ENCODE measurements around the gene KCTD20.
"Not testable (repeated sequence)": the region's sequence is repeated elsewhere in the genome, so short reads cannot be mapped to it uniquely, and the experiment has no call there.

The KCTD20 gene

DNA sequence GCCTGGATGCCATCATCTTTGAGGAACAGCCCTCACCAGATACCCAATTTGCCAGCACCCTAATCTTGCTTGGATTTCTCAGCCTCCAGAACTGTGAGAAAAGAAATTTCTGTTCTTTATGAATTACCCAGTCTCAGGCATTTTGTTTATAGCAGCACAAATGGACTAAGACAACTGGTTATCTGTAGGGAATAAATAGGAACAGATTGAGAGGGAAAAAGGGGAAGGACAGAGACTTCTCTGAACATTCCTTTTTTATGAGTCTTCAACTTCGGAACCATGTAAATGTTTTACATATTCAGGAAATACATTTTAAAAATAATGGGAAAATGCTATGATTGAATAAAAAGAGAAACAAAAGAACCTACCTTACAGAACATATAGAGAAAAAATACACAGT, 20.9 kb downstream of the KCTD20 start:
- TF ChIP-seq GATA1 (IDR thresholded peaks at IDR 0.05; ENCODE audit: low read depth, low read length) (no peak), POLR2A (IDR thresholded peaks at IDR 0.05; ENCODE audit: low read length) (no peak)
- DNase-seq, result no peak

DNA sequence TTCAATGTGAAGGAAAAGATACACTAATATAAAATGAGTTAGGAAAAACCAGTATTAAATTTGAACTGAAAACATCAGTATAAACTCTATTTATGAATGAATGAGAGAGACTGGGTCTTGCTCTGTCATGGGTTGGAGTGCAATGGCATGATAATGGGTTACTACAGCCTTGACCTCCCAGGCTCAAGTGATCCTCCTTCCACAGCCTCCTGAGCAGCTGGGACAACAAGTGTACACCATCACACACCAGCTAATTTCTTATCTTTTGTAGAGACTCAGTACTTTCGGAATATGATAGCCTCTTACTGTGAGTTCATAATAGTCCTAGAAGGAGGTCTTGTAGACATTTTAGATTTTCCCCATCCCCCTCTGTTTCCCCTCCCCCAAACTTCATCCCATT, 21.4 kb downstream of the KCTD20 start:
- peak in 1 of 2 experiments; percentile 5 for DNase-seq
- no peak for TF ChIP-seq POLR2A (IDR thresholded peaks at IDR 0.05; ENCODE audit: low read length)
- TF ChIP-seq GATA1 (IDR thresholded peaks at IDR 0.05; ENCODE audit: low read depth, low read length), result no peak

DNA sequence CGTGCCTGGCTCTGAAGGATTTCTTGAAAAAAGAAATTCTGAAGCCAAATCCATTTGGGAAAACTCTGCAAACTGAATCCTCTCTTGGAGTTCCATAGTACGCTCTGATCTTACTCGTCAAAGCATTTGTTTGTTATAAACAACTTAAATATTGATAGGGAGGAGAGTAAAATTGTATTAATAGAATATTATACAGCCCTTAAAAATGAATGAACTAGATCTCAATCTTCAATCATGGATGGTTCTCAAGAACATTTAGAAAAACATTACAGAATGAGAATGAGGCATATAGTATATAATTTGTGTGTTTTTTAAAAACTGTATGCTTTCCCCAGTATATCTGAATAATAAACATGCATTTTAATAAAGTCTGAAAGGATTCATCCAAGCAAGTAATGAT, 24.8 kb downstream of the KCTD20 start:
- no peak for DNase-seq
- no peak for TF ChIP-seq GATA1 (IDR thresholded peaks at IDR 0.05; ENCODE audit: low read depth, low read length)
- no peak for TF ChIP-seq POLR2A (IDR thresholded peaks at IDR 0.05; ENCODE audit: low read length)

- TF ChIP-seq GATA1 (IDR thresholded peaks at IDR 0.05; ENCODE audit: low read depth, low read length) (no peak), POLR2A (IDR thresholded peaks at IDR 0.05; ENCODE audit: low read length) (no peak)
- DNase-seq, result no peak
Measured at GRCh38 chr6:36469148-36469661, 26.4 kb downstream of the KCTD20 start.

DNA sequence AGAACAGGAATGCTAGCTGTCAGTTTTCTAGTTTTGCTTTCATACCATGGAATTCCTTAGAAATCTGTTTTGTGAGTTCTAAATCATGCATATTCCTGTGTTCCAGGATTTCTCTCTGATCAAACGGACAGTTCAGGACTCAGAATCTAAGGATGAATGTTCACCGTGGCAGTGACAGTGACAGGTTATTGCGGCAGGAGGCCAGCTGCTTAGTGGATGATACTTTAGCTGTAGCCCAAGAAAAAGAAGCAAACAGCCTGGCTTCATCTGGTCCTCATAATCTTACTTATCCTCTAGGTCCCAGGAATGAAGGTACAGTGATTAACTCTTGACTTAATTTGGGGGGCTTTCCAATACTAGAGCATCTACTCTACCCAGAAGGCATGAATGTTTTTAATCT, 27.1 kb downstream of the KCTD20 start:
- TF ChIP-seq POLR2A (IDR thresholded peaks at IDR 0.05; ENCODE audit: low read length), result no peak
- TF ChIP-seq GATA1 (IDR thresholded peaks at IDR 0.05; ENCODE audit: low read depth, low read length), result no peak

GRCh38 chr6:36478051-36478526, 35.3 kb downstream of the KCTD20 start:
- peak; percentile 56 to 81 for DNase-seq
- no peak for TF ChIP-seq GATA1 (IDR thresholded peaks at IDR 0.05; ENCODE audit: low read depth, low read length)

More for the DNA sequence above, 27.1 kb downstream of the KCTD20 start:
- DNase-seq, result no peak

- DNase-seq, result no peak
- no peak for TF ChIP-seq POLR2A (IDR thresholded peaks at IDR 0.05; ENCODE audit: low read length)
- TF ChIP-seq GATA1 (IDR thresholded peaks at IDR 0.05; ENCODE audit: low read depth, low read length), result no peak
Measured at GRCh38 chr6:36479256-36479655, 36.5 kb downstream of the KCTD20 start.

GRCh38 chr6:36483326-36483725, 40.5 kb downstream of the KCTD20 start:
- DNase-seq, result not testable (repeated sequence)

- no peak for DNase-seq
- TF ChIP-seq GATA1 (IDR thresholded peaks at IDR 0.05; ENCODE audit: low read depth, low read length) (no peak), POLR2A (IDR thresholded peaks at IDR 0.05; ENCODE audit: low read length) (no peak)
Measured at GRCh38 chr6:36484736-36485135, 41.9 kb downstream of the KCTD20 start.

DNA sequence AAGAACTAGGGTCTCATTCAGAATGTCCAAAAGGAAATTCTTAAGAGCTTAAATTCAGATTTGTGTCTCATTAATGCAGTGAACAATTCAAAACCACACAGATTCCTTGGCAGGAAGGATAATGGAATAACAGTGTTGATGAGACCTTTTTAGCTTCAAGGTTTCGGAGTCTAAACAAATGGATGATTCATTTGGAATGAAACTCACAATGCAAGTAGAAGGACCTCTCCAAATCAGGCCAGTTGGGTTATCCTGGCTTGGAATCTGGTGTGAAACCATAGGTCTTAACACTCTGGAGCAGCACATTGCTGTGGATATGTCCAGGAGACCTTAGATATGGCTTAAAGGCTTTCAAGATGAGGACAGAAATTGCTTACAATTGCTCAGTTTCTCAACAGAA, 44.9 kb downstream of the KCTD20 start:
- TF ChIP-seq GATA1 (IDR thresholded peaks at IDR 0.05; ENCODE audit: low read depth, low read length) (no peak), POLR2A (IDR thresholded peaks at IDR 0.05; ENCODE audit: low read length) (no peak)
- DNase-seq, result no peak

DNA sequence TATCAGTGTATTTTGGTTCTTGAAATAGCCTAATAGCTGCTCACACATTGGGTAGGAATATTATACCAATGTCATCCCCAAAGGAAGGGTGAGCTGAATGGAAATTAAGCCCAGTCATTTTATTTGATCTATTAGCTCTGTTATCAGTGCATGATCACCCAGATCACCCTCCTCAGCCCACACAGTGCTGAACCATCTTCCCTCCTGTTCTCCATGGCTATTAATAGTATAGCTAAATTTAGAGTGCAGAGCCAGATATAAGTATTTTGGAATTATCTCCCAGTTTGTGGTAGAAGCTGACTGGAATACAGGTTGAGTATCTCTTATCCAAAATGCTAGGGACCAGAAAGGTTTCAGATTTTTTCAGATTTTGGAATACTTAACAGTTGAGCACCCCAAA, 45.4 kb downstream of the KCTD20 start:
- TF ChIP-seq GATA1 (IDR thresholded peaks at IDR 0.05; ENCODE audit: low read depth, low read length) (no peak), POLR2A (IDR thresholded peaks at IDR 0.05; ENCODE audit: low read length) (no peak)
- DNase-seq, result no peak

DNA sequence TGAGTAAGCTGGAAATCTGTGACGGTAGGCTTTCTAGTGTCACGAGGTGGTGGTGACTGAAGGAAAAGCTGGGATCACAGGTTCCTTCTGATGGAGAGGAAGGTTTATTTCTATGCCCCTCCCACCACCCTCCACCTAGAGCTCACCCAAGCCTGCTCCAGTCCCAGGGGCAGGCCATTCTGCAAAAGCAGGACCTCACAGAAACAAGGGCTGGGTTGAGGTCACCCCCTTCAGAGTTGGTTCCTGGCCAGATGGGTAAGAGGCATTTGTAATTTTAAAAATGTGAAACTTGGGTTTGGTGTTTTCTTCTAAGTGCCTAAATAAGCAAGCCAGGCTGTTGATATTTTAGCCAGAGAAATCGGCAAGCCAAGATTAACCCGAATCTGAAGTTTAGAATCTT, 46.6 kb downstream of the KCTD20 start:
- no peak for TF ChIP-seq GATA1 (IDR thresholded peaks at IDR 0.05; ENCODE audit: low read depth, low read length)
- no peak for TF ChIP-seq POLR2A (IDR thresholded peaks at IDR 0.05; ENCODE audit: low read length)
- no peak for DNase-seq

DNA sequence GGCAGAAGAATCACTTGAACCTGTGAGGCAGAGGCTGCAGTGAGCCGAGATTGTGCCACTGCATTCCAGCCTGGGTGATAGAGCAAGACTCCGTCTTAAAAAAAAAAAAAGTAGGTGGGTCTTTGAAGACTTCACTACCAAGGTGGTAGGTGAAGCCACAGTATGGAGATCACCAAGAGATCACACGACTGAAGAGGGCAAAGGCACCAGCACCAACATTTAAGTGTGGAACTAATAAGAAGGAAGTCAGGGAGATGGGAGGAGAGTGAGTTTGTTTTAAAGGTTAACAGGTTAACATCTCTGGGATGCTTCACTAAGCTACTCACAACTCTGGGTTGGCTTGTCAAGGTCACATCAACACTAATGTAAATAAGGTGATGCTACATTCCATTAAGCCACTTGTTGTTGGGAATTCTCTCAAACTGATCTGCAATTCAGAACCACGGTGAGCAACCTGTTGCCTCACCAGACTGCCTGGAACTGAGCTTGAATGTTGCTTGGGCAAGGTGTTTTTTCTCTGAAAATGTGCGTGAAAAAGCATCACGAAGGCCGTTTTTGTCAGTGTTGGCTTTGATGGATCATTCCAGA, 48.7 kb downstream of the KCTD20 start:
- TF ChIP-seq POLR2A (IDR thresholded peaks at IDR 0.05; ENCODE audit: low read length) (no peak), GATA1 (IDR thresholded peaks at IDR 0.05; ENCODE audit: low read depth, low read length) (no peak)
- DNase-seq, result no peak

- no peak for TF ChIP-seq GATA1 (IDR thresholded peaks at IDR 0.05; ENCODE audit: low read depth, low read length)
- no peak for TF ChIP-seq POLR2A (IDR thresholded peaks at IDR 0.05; ENCODE audit: low read length)
- no peak for DNase-seq
Measured at GRCh38 chr6:36492092-36492491, 49.3 kb downstream of the KCTD20 start.

DNA sequence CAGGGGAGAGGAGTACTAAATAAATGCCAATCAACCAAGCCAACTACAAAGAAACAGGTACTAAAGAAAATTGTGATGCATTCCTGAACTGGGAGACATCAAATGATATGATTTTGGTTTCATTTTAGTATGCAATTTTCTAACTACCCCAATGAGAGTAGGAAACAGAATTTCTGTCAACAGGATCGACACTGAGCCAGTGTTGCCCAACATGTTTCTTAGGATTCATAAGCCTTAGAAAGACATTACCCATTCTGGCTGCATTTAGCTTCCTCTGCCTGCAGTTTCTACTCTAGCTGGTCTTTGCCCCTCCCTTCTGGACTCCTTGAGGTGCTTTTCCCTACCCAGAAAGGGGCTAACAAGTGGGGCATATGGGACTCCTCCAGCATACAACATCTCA, 49.8 kb downstream of the KCTD20 start:
- DNase-seq, result no peak
- TF ChIP-seq GATA1 (IDR thresholded peaks at IDR 0.05; ENCODE audit: low read depth, low read length), result no peak
- TF ChIP-seq POLR2A (IDR thresholded peaks at IDR 0.05; ENCODE audit: low read length), result no peak

DNA sequence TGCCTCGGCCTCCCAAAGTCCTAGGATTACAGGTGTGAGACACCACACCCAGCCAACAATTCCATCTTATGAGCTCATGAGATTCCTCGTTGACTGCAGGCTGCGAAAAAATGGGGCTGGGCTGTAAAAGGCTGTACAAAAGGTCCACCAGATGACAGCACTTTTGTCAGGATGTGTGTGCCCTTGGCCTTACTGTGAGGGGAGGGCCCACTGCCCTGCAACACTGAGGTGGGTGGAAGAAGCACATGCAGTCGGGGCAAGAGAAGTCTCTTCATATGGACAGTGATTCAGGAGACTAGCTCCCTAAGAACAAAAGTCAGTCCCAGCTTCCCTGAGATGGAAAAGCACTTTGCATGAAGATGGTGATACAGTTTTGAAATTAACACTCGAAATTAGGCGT, 50.5 kb downstream of the KCTD20 start:
- TF ChIP-seq GATA1 (IDR thresholded peaks at IDR 0.05; ENCODE audit: low read depth, low read length) (no peak), POLR2A (IDR thresholded peaks at IDR 0.05; ENCODE audit: low read length) (no peak)
- no peak for DNase-seq
